Upper lobe of left lung (tissue), 6 donors: ENCODE measurements around the gene MAMLD1. TPM values are rescaled to one million over a fixed set of nuclear protein-coding genes. Genes with fewer than 3 reads are reported as not detected.
A peak's percentile ranks its signal among the peaks of the same experiment; 100 is the strongest.

ENCODE experiments used
- ATAC-seq, 2 donors: fragments of 200-7000 bp; cut with Tn5 transposase; one replicate each; pipeline ENCODE4 v1.9.1; 2022; ENCODE audit warnings: mild to moderate bottlenecking in 2 of 2, moderate library complexity in 2 of 2; ENCODE audit not compliant: low FRiP score in 2 of 2
- DNase-seq, 2 donors: peaks; one replicate each; pipeline ENCODE4 v3.0.0-alpha.2; 2019 to 2020
- H3K27ac ChIP-seq, 4 donors: fragments of 200-600 bp; sonication (generic); one replicate each; pipeline ENCODE4 v1.5.1; 2016 to 2019
- H3K27me3 ChIP-seq, 4 donors: fragments of 200-600 bp; sonication (generic); one replicate each; pipeline ENCODE4 v1.5.1; 2017 to 2019
- H3K36me3 ChIP-seq, 4 donors: fragments of 200-600 bp; sonication (generic); one replicate each; pipeline ENCODE4 v1.5.1; 2016 to 2019
- H3K4me1 ChIP-seq, 4 donors: fragments of 200-600 bp; sonication (generic); one replicate each; pipeline ENCODE4 v1.5.1; 2018 to 2019
- H3K4me3 ChIP-seq, 4 donors: fragments of 200-600 bp; sonication (generic); one replicate each; pipeline ENCODE4 v1.5.1; 2017 to 2019; ENCODE audit warnings: mild to moderate bottlenecking in 2 of 4, moderate library complexity in 1 of 4
- H3K9me3 ChIP-seq, 4 donors: fragments of 200-600 bp; sonication (generic); one replicate each; pipeline ENCODE4 v1.5.1; 2018 to 2019
- CTCF ChIP-seq, 6 experiments: fragments of 450-650 bp in 4 of 6; fragments of 200-600 bp in 2 of 6; sonication (generic) in 2 of 6; IDR thresholded peaks; one replicate each; pipeline ENCODE4 v1.5.1; 2016 to 2019; ENCODE audit warnings: antibody characterized with exemption in 6 of 6
- EP300 ChIP-seq, 4 donors: sonication (generic); formaldehyde crosslinking; IDR thresholded peaks; one replicate each; pipeline ENCODE4 v1.5.1; 2017; ENCODE audit warnings: antibody characterized with exemption in 4 of 4, control low read depth in 2 of 4
- POLR2A ChIP-seq, 4 donors: fragments of 450-650 bp; IDR thresholded peaks; one replicate each; pipeline ENCODE4 v1.5.1; 2016 to 2017; ENCODE audit warnings: antibody characterized with exemption in 4 of 4, mild to moderate bottlenecking in 2 of 4
- POLR2AphosphoS5 ChIP-seq, 2 donors: sonication (generic); formaldehyde crosslinking; IDR thresholded peaks; one replicate each; pipeline ENCODE4 v1.5.1; 2017; ENCODE audit warnings: antibody characterized with exemption in 2 of 2
- WGBS, 2 donors: methylation state at CpG; one replicate each; pipeline ENCODE4 v1.1.5; 2017 to 2018; 5-methylcytosine and 5-hydroxymethylcytosine counted together
- total RNA-seq, 6 donors: library from RNA; depleted of rRNA in 4 of 6; stranded (reverse); fragments of >200 nt in 4 of 6; gene quantifications; one replicate each; pipeline versions ENCODE4 v1.1.0 to v1.2.1, GENCODE V29; 2016 to 2021
- donor health status: DM: no; HTN: no; CAD: no; lungs with moderate emphysema.
- donor health status: DM: no; HTN: yes; CAD: no; lungs with severe emphysema.

The MAMLD1 gene
- total RNA-seq, 6 donors from 2014 or later = 1.1 to 7.8 (median 3.7) TPM

GRCh38 chrX:150358651-150359050, 4.5 kb upstream of the MAMLD1 start:
- no peak for TF ChIP-seq POLR2A (IDR thresholded peaks at IDR 0.05)
- TF ChIP-seq CTCF (IDR thresholded peaks at IDR 0.05) = no peak
- TF ChIP-seq EP300 (IDR thresholded peaks at IDR 0.05) = no peak
- no peak for TF ChIP-seq POLR2AphosphoS5 (IDR thresholded peaks at IDR 0.05)
- no peaks in the 10 kb centered on the region for H3K9me3 ChIP-seq
- no peak overlapping the region for H3K27ac ChIP-seq
- 89 to 97% methylated on average over 3 of the region's 3 CpGs for WGBS, 2 donors
- ATAC-seq (no peak), DNase-seq (no peak)
- no peaks in the 10 kb centered on the region for H3K36me3 ChIP-seq
- H3K27me3 ChIP-seq = peaks cover 0 to 9% (median 0%) of the 10 kb centered on the region in 4 donors
- H3K4me1 ChIP-seq = peaks cover 3 to 22% (median 10%) of the 10 kb centered on the region in 4 donors
- no peak overlapping the region for H3K4me3 ChIP-seq

GRCh38 chrX:150360331-150360730, 2.8 kb upstream of the MAMLD1 start:
- H3K27ac ChIP-seq = no peak overlapping the region
- TF ChIP-seq CTCF (IDR thresholded peaks at IDR 0.05) = no peak
- no peak for TF ChIP-seq POLR2AphosphoS5 (IDR thresholded peaks at IDR 0.05)
- TF ChIP-seq EP300 (IDR thresholded peaks at IDR 0.05) = no peak
- no peak for TF ChIP-seq POLR2A (IDR thresholded peaks at IDR 0.05)
- peaks cover 3 to 29% (median 10%) of the 10 kb centered on the region in 4 donors for H3K4me1 ChIP-seq
- 85 to 91% methylated on average over 5 of the region's 5 CpGs for WGBS, 2 donors
- no peak overlapping the region for H3K4me3 ChIP-seq
- H3K36me3 ChIP-seq = no peaks in the 10 kb centered on the region
- no peak for DNase-seq
- H3K27me3 ChIP-seq = peaks cover 0 to 20% (median 0%) of the 10 kb centered on the region in 4 donors
- H3K9me3 ChIP-seq = no peaks in the 10 kb centered on the region
- ATAC-seq = no peak

GRCh38 chrX:150361070-150361776, 1.9 kb upstream of the MAMLD1 start:
- peaks cover 0 to 20% (median 0%) of the 10 kb centered on the region in 4 donors for H3K27me3 ChIP-seq
- WGBS, 2 donors = 0 to 55% methylated on average over 1 to 36 of the region's 43 CpGs
- DNase-seq (peak in 1 of 2 donors; percentile 75), ATAC-seq (no peak)
- no peaks in the 10 kb centered on the region for H3K36me3 ChIP-seq
- peak overlapping the region in 3 of 4 donors; percentile 44 to 67 (median 59) for H3K4me3 ChIP-seq
- no peak for TF ChIP-seq EP300 (IDR thresholded peaks at IDR 0.05)
- no peak for TF ChIP-seq POLR2AphosphoS5 (IDR thresholded peaks at IDR 0.05)
- no peak for TF ChIP-seq CTCF (IDR thresholded peaks at IDR 0.05)
- no peak for TF ChIP-seq POLR2A (IDR thresholded peaks at IDR 0.05)
- H3K4me1 ChIP-seq = peaks cover 3 to 30% (median 10%) of the 10 kb centered on the region in 4 donors
- no peaks in the 10 kb centered on the region for H3K9me3 ChIP-seq
- no peak overlapping the region for H3K27ac ChIP-seq

- no peak for ATAC-seq
- H3K4me3 ChIP-seq = peak overlapping the region in 3 of 4 donors; percentile 44 to 67 (median 59)
- H3K4me1 ChIP-seq = peaks cover 3 to 34% (median 10%) of the 10 kb centered on the region in 4 donors
- no peak for TF ChIP-seq CTCF (IDR thresholded peaks at IDR 0.05)
- 10 to 45% methylated on average over 8 to 35 of the region's 37 CpGs for WGBS, 2 donors
- H3K36me3 ChIP-seq = no peaks in the 10 kb centered on the region
- H3K9me3 ChIP-seq = no peaks in the 10 kb centered on the region
- DNase-seq = peak in 1 of 2 donors; percentile 66
- H3K27ac ChIP-seq = no peak overlapping the region
- H3K27me3 ChIP-seq = peaks cover 0 to 20% (median 0%) of the 10 kb centered on the region in 4 donors
Measured at GRCh38 chrX:150361777-150362351, 1.3 kb upstream of the MAMLD1 start.
